Measurements from ENCODE around the gene MBLAC2. TPM values are rescaled to one million over a fixed set of nuclear protein-coding genes. Genes with fewer than 3 reads are reported as not detected.
A peak's percentile ranks its signal among the peaks of the same experiment; 100 is the strongest.

MBLAC2 gene
- total RNA-seq, 2 donors from 2014 or later: 1.9 to 3.3 TPM

DNA sequence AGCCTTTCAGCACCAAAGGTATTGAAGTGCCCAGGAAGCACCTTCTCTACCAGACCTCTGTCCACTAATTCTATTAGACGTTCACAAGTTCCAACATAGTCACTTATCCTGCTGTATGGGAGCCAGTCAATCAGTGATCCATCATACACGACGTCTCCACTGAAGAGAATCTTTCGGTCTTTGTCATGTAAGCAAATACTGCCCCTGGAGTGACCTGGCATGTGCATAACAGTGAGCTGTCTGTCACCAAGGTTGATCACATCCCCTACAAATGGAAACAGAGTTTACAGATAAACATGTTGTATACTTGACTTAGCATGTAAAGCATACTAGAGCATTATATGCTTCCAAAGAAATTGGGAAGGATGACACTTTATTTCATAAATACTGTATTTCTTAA, 13.3 kb downstream of the MBLAC2 start:
- Histone ChIP-seq H3K9me3 (no peaks in the 10 kb centered on the region), H3K4me3 (no peak overlapping the region), H3K4me1 (no peaks in the 10 kb centered on the region), H3K36me3 (peaks cover 6% of the 10 kb centered on the region), H3K27ac (no peak overlapping the region), H3K27me3 (no peaks in the 10 kb centered on the region)
- no peak for DNase-seq (ENCODE audit: low spot score)
- TF ChIP-seq, protein P1, sequence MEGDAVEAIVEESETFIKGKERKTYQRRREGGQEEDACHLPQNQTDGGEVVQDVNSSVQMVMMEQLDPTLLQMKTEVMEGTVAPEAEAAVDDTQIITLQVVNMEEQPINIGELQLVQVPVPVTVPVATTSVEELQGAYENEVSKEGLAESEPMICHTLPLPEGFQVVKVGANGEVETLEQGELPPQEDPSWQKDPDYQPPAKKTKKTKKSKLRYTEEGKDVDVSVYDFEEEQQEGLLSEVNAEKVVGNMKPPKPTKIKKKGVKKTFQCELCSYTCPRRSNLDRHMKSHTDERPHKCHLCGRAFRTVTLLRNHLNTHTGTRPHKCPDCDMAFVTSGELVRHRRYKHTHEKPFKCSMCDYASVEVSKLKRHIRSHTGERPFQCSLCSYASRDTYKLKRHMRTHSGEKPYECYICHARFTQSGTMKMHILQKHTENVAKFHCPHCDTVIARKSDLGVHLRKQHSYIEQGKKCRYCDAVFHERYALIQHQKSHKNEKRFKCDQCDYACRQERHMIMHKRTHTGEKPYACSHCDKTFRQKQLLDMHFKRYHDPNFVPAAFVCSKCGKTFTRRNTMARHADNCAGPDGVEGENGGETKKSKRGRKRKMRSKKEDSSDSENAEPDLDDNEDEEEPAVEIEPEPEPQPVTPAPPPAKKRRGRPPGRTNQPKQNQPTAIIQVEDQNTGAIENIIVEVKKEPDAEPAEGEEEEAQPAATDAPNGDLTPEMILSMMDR (IDR thresholded peaks at IDR 0.05): no peak

DNA sequence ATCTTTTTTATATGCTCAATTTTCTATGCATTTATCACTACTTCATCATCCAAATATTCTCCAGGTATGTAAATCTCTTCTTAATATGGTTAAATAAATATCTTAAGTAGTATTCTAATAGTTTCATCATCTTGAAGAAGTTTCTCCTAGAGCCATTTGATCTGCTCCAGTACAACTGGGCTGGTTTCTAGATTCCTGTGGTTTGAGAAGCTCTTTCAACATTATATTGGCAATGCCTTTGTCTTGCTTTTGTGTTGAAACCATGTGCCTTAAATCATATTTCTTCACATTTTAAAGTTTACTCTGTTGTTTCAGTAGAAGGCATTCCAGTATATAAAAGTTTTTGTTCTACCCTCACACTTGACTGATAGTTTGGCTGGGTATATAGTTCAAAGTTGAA, 27.6 kb downstream of the MBLAC2 start:
- Histone ChIP-seq H3K36me3 (no peaks in the 10 kb centered on the region), H3K9me3 (peaks cover 0 to 4% of the 10 kb centered on the region in 2 donors), H3K4me3 (no peak overlapping the region), H3K27me3 (no peaks in the 10 kb centered on the region), H3K27ac (no peak overlapping the region), H3K4me1 (no peaks in the 10 kb centered on the region)
- TF ChIP-seq, protein P1 (IDR thresholded peaks at IDR 0.05): no peak
- no peak for DNase-seq (ENCODE audit: low spot score)

DNA sequence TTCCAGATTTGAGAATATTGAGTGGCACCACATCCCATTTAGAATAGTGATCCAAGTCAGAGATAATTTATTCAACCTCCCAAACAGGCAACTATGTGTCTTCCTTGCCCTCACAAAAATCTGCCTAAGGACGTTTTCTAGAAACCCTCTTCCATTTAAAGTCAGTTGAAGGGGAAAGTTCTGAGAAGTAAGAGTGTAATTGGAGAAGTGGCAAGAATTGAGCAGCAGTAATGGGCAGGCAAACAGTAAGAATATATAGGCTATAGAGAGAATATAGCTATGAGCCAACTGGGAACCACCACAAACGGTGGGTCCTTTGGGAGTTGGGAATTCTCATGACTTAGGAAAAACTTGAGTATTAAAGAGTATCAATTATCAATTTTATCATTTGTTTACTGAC, 33.9 kb downstream of the MBLAC2 start:
- TF ChIP-seq, protein P1 (IDR thresholded peaks at IDR 0.05): no peak
- no peaks in the 10 kb centered on the region for H3K36me3 ChIP-seq
- H3K9me3 ChIP-seq: no peaks in the 10 kb centered on the region
- DNase-seq (ENCODE audit: low spot score): no peak
- no peaks in the 10 kb centered on the region for H3K27me3 ChIP-seq
- no peak overlapping the region for H3K27ac ChIP-seq
- no peaks in the 10 kb centered on the region for H3K4me1 ChIP-seq
- no peak overlapping the region for H3K4me3 ChIP-seq

DNA sequence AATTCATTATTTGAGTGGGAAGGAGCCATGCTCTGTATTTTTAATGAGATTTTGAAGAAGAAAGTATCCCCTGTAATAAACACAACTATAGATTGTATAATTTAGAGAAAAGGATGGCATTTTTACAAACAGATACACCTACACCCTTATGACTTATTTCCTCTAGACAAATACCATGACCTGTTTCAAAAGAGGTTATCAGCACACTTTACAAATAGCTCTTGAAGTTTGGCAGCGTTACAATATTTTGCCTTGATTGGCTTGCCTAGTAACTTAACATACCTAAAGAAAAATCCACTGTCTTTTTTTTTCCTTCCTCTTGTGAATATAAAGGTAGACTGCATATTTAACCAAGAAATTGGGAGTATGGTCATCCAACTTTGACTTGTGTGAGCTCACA, 36.5 kb downstream of the MBLAC2 start:
- TF ChIP-seq, protein P1 (IDR thresholded peaks at IDR 0.05): no peak
- Histone ChIP-seq H3K36me3 (no peaks in the 10 kb centered on the region), H3K4me3 (no peak overlapping the region), H3K9me3 (no peaks in the 10 kb centered on the region), H3K27me3 (no peaks in the 10 kb centered on the region), H3K4me1 (no peaks in the 10 kb centered on the region), H3K27ac (no peak overlapping the region)
- DNase-seq (ENCODE audit: low spot score): no peak

DNA sequence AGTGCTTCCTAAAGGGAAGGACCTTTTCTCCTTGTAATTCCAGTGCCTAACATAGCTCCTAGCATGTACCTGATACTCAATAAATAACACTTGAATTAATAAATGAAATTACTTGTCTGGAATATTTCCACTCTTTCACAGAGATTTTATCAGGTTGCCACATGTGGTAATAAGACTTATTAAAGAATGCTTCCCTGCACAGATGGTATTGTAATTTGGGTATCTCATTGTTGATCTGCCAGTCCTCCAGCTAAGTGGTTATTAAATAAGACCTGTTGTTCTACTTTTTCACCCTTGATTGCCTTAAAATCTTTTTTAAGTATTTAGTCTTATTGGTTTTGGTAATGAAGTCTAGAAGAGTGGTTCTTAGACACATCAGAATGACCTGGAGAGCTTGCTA, 36.9 kb downstream of the MBLAC2 start:
- no peaks in the 10 kb centered on the region for H3K36me3 ChIP-seq
- no peak for DNase-seq (ENCODE audit: low spot score)
- H3K4me3 ChIP-seq: no peak overlapping the region
- H3K27ac ChIP-seq: no peak overlapping the region
- H3K4me1 ChIP-seq: no peaks in the 10 kb centered on the region
- no peaks in the 10 kb centered on the region for H3K9me3 ChIP-seq
- no peaks in the 10 kb centered on the region for H3K27me3 ChIP-seq
- TF ChIP-seq, protein P1 (IDR thresholded peaks at IDR 0.05): no peak

DNA sequence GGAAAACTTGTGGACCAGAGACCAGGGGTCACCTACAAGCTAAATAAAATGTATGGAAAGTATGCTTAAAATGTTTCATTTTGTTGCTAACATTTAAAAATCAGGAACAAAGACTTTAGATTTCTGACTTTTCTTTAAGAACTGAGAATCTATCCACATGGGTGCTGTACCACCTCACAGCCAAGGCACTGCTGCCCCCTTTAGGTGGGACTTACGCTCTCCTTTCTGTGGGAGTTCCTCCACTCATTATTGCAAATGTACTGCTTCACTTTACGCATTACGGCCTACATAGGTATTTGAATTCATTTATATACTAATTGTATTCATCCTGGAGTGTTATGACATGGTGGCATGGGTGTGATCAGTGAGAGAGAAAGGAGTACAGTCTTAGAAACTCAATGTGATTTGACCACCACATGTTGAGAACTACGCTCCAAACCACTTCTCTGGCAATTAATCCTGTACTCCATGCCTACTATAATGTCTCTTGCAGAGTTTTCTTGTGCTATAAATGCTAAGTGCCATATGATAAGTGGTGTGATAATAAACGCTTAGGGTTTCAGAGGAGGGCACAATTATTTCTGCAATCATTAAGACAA, 40.4 kb downstream of the MBLAC2 start:
- H3K4me3 ChIP-seq: no peak overlapping the region
- H3K36me3 ChIP-seq: no peaks in the 10 kb centered on the region
- TF ChIP-seq, protein P1 (IDR thresholded peaks at IDR 0.05): peak; percentile 37 to 66
- H3K27ac ChIP-seq: no peak overlapping the region
- no peak for DNase-seq (ENCODE audit: low spot score)
- H3K27me3 ChIP-seq: no peaks in the 10 kb centered on the region
- no peaks in the 10 kb centered on the region for H3K9me3 ChIP-seq
- no peaks in the 10 kb centered on the region for H3K4me1 ChIP-seq
